IMR-90 (cell line): ENCODE measurements around the gene PRM2. TPM values are rescaled to one million over a fixed set of nuclear protein-coding genes. Genes with fewer than 3 reads are reported as not detected.

Source experiments
- ATAC-seq: fragments of 200-7000 bp; cut with Tn5 transposase; 2 replicates; pipeline ENCODE4 v1.9.1; 2020; ENCODE audit warnings: low read depth, mild to moderate bottlenecking, moderate library complexity
- BruUV-seq: library from RNA; stranded (reverse); fragments of 400-500 nt; replicated peaks from 2 replicates; lab custom pipeline; 2021; lab: Mats Ljungman, UMichigan
- CTCF ChIA-PET: fragments of 300-600 bp; formaldehyde crosslinking; extraction: SDS; loops from one replicate; lab custom pipeline; 2021; ENCODE audit warnings: antibody characterized with exemption; lab: Yijun Ruan, JAX
- POLR2A ChIA-PET: fragments of 300-600 bp; sonication (Branson Sonifier 250); formaldehyde crosslinking; loops from one replicate; lab custom pipeline; 2022; ENCODE audit warnings: antibody characterized with exemption; ENCODE audit not compliant: unreplicated experiment; lab: Charles Lee
- DNase-seq: peaks from one replicate; pipeline ENCODE4 v3.0.0; 2013
- H2AFZ ChIP-seq: replicated peaks from 2 replicates; pipeline ENCODE3; 2013; ENCODE audit warnings: low read length, mild to moderate bottlenecking; ENCODE audit not compliant: poor library complexity
- H2AK5ac ChIP-seq: 2 replicates; pipeline ENCODE4 v1.6.1; 2013; ENCODE audit warnings: low read depth, low read length, inconsistent platforms
- H2AK9ac ChIP-seq: replicated peaks from 2 replicates; pipeline ENCODE3; 2013; ENCODE audit warnings: mild to moderate bottlenecking, low read depth, low read length, moderate library complexity; ENCODE audit not compliant: poor library complexity
- H2BK120ac ChIP-seq: 2 replicates; pipeline ENCODE4 v1.6.1; 2013; ENCODE audit warnings: low read depth, low read length, inconsistent platforms
- H2BK15ac ChIP-seq: 3 replicates; pipeline ENCODE4 v1.6.1; 2013; ENCODE audit warnings: low read depth, low read length, inconsistent platforms
- H2BK20ac ChIP-seq: 2 replicates; pipeline ENCODE4 v1.6.1; 2013; ENCODE audit warnings: low read depth, mild to moderate bottlenecking, inconsistent platforms, low read length, moderate library complexity
- H2BK5ac ChIP-seq: 2 replicates; pipeline ENCODE4 v1.6.1; 2013; ENCODE audit warnings: mild to moderate bottlenecking, low read depth, low read length, inconsistent platforms; ENCODE audit not compliant: poor library complexity, severe bottlenecking
- H3K14ac ChIP-seq: replicated peaks from 2 replicates; pipeline ENCODE4 v1.6.1; 2013; ENCODE audit warnings: low read depth, low read length, inconsistent platforms
- H3K18ac ChIP-seq: 2 replicates; pipeline ENCODE4 v1.6.1; 2013; ENCODE audit warnings: low read depth, low read length, control low read depth
- H3K23ac ChIP-seq: 2 replicates; pipeline ENCODE4 v1.6.1; 2013; ENCODE audit warnings: low read depth, low read length, inconsistent platforms
- H3K27ac ChIP-seq: 2 replicates; pipeline ENCODE4 v1.5.1; 2013; ENCODE audit warnings: mild to moderate bottlenecking, control low read depth, low read length; ENCODE audit not compliant: insufficient read depth
- H3K27me3 ChIP-seq: 2 replicates; pipeline ENCODE4 v1.6.1; 2013; ENCODE audit warnings: low read length; ENCODE audit not compliant: control insufficient read depth, insufficient read depth
- H3K36me3 ChIP-seq: 2 replicates; pipeline ENCODE4 v1.6.1; 2013; ENCODE audit warnings: low read length, mixed read lengths; ENCODE audit not compliant: control insufficient read depth, insufficient read depth
- H3K4ac ChIP-seq: 2 replicates; pipeline ENCODE4 v1.6.1; 2013; ENCODE audit warnings: low read depth, low read length, inconsistent platforms
- H3K4me1 ChIP-seq: 2 replicates; pipeline ENCODE4 v1.6.1; 2013; ENCODE audit warnings: low read length, mixed read lengths; ENCODE audit not compliant: control insufficient read depth, insufficient read depth
- H3K4me2 ChIP-seq: 2 replicates; pipeline ENCODE4 v1.6.1; 2013; ENCODE audit warnings: low read depth, mild to moderate bottlenecking, control low read depth, low read length, moderate library complexity
- H3K4me3 ChIP-seq: 2 replicates; pipeline ENCODE4 v1.5.1; 2013; ENCODE audit warnings: low read depth, mild to moderate bottlenecking, control low read depth, low read length, moderate library complexity; ENCODE audit not compliant: insufficient read depth
- H3K56ac ChIP-seq: 2 replicates; pipeline ENCODE4 v1.6.1; 2013; ENCODE audit warnings: low read length, inconsistent platforms; ENCODE audit not compliant: insufficient read depth; ENCODE audit errors: extremely low read depth
- H3K79me1 ChIP-seq, 2 experiments: 2 replicates each; pipeline ENCODE4 v1.6.1; 2013; ENCODE audit warnings: low read length in 2 of 2, inconsistent platforms in 1 of 2, low read depth in 1 of 2
- H3K9ac ChIP-seq: 2 replicates; pipeline ENCODE4 v1.6.1; 2013; ENCODE audit warnings: low read depth, low read length, control low read depth
- H3K9me1 ChIP-seq: 2 replicates; pipeline ENCODE4 v1.6.1; 2013; ENCODE audit warnings: low read length, inconsistent platforms; ENCODE audit not compliant: insufficient read depth
- H3K9me3 ChIP-seq: 2 replicates; pipeline ENCODE4 v1.6.1; 2013; ENCODE audit warnings: low read length; ENCODE audit not compliant: control insufficient read depth, insufficient read depth
- H4K20me1 ChIP-seq: 2 replicates; pipeline ENCODE4 v1.6.1; 2013; ENCODE audit warnings: low read length, inconsistent platforms; ENCODE audit not compliant: insufficient read depth
- H4K5ac ChIP-seq: 2 replicates; pipeline ENCODE4 v1.6.1; 2013; ENCODE audit warnings: mild to moderate bottlenecking, low read depth, low read length, control low read depth
- H4K8ac ChIP-seq, 2 experiments: 2 replicates each; pipeline ENCODE4 v1.6.1; 2013; ENCODE audit warnings: low read depth in 2 of 2, low read length in 2 of 2, control low read depth in 1 of 2, inconsistent platforms in 1 of 2
- H4K91ac ChIP-seq: 2 replicates; pipeline ENCODE4 v1.6.1; 2013; ENCODE audit warnings: low read depth, low read length, inconsistent platforms; ENCODE audit not compliant: insufficient read depth
- BHLHE40 ChIP-seq: fragments of 150-350 bp; IDR thresholded peaks from 2 replicates; pipeline ENCODE4 v1.6.1; 2016; ENCODE audit warnings: mild to moderate bottlenecking, low read depth, low read length
- FOS ChIP-seq: fragments of 150-350 bp; IDR thresholded peaks from 2 replicates; pipeline ENCODE4 v1.6.1; 2016; ENCODE audit warnings: low read depth, low read length
- MAZ ChIP-seq: IDR thresholded peaks from 2 replicates; pipeline ENCODE4 v1.6.1; 2012; ENCODE audit warnings: low read depth, mild to moderate bottlenecking, low read length, improper control_type of control experiment, moderate library complexity, borderline replicate concordance
- NFE2L2 ChIP-seq: fragments of 150-350 bp; IDR thresholded peaks from 2 replicates; pipeline ENCODE4 v1.6.1; 2016; ENCODE audit warnings: low read depth, mild to moderate bottlenecking, low read length
- POLR2A ChIP-seq: IDR thresholded peaks from 2 replicates; pipeline ENCODE4 v1.6.1; 2012; ENCODE audit warnings: mild to moderate bottlenecking, low read depth, low read length
- RFX5 ChIP-seq: IDR thresholded peaks from 2 replicates; pipeline ENCODE4 v1.8.0; 2012; ENCODE audit warnings: low read depth, mild to moderate bottlenecking, low read length, moderate library complexity
- WGBS, 2 experiments: methylation state at CpG; one replicate each; pipeline versions ENCODE4 v1.1.5 to v1.1.7; 2013; ENCODE audit warnings: missing lambda C conversion rate in 2 of 2; ENCODE audit not compliant: insufficient read length in 1 of 2; ENCODE audit errors: extremely low coverage in 2 of 2; 5-methylcytosine and 5-hydroxymethylcytosine counted together
- dilution Hi-C: fragments of 300-500 bp; cut with HindIII; formaldehyde crosslinking; loops from one replicate; pipeline ENCODE4 v1.14.3; 2018; ENCODE audit warnings: low sequenced_read_pairs; ENCODE audit not compliant: unreplicated experiment
- in situ Hi-C: fragments of 300-500 bp; cut with MboI; formaldehyde crosslinking; loops from 3 replicates; pipeline ENCODE4 v1.14.3; 2019; ENCODE audit warnings: low sequenced_read_pairs, inconsistent platforms, mixed read lengths
- intact Hi-C: fragments of 100-400 bp; cut with micrococcal nuclease; formaldehyde crosslinking; loops from 2 replicates; pipeline ENCODE4 v1.10.0; 2022
- polyA plus RNA-seq, 3 experiments: library from polyadenylated mRNA; depleted of rRNA; stranded (reverse); fragments of >200 nt; gene quantifications; 2 replicates each; pipeline ENCODE4 v1.2.3, GENCODE V29; 2012; ENCODE audit warnings: low replicate concordance in 1 of 3
- total RNA-seq: library from RNA; depleted of rRNA; stranded (reverse); fragments of >200 nt; gene quantifications from 2 replicates; pipeline ENCODE4 v1.2.3, GENCODE V29; 2012
- TF ChIP-seq, protein P1 (sequence below): fragments of 150-350 bp; IDR thresholded peaks from 2 replicates; pipeline ENCODE4 v1.6.1; 2016; ENCODE audit warnings: low read depth, mild to moderate bottlenecking, low read length, moderate library complexity, borderline replicate concordance

The PRM2 gene
- total and polyA plus RNA-seq, 2 of the 4 experiments (the other 2 are of a cell fraction): not detected

DNA sequence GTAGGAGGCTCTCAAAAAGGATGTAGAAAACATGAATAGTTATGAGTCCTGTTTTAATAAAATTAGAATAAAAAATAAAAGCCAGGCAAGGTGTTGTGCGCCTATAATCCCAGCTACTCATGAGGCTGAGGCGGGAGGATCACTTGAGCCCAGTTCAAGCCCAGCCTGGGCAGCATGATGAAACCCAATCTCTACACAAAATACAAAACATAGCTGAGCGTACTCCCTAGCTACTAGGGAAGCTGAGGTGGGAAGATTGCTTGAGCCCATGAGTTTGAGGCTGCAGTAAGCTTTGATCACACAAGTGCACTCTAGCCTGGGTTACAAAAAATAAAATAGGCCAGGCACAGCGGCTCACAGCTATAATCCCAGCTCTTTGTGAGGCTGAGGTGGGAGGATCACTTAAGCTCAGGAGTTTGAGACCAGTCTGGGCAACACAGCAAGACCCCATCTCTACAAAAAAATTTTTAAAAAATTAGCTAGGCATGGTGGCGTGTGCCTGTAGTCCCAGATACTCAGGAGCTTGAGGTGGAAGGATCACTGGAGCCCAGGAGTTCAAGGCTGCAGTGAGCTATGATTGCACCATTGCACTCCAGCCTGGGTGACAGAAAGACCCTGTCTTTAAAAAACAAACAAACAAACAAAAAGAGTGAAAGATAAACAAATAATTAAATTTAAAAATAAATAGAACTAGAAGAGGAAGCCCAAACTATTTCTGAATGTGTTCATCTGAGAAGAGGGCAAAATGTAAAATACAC lies 22.0 kb upstream of the PRM2 start:
- Histone ChIP-seq H3K27me3 (no peaks in the 10 kb centered on the region), H2AFZ (no peak overlapping the region), H3K9me1 (no peaks in the 10 kb centered on the region), H3K4ac (no peak overlapping the region), H2BK120ac (no peak overlapping the region), H3K23ac (no peak overlapping the region), H3K9ac (no peak overlapping the region), H3K79me1 (no peaks in the 10 kb centered on the region), H4K20me1 (no peaks in the 10 kb centered on the region), H3K4me3 (no peak overlapping the region), H2BK15ac (no peak overlapping the region), H3K9me3 (no peaks in the 10 kb centered on the region), H3K4me2 (no peak overlapping the region), H3K4me1 (peaks cover 10% of the 10 kb centered on the region), H3K18ac (no peak overlapping the region), H2BK5ac (no peak overlapping the region), H4K91ac (no peak overlapping the region), H2AK5ac (no peak overlapping the region), H3K27ac (no peak overlapping the region), H2AK9ac (no peak overlapping the region), H3K56ac (no peak overlapping the region), H3K14ac (no peak overlapping the region), H2BK20ac (no peak overlapping the region), H3K36me3 (no peaks in the 10 kb centered on the region), H4K5ac (no peak overlapping the region), H4K8ac (no peak overlapping the region)
- no TSS peak for BruUV-seq
- ChIA-PET CTCF (interaction anchor here (0.6 kb wide), 1 partner anchor 37 kb away, joined by 3 read pairs; no protein-coding TSS in a partner anchor), POLR2A (no interaction called here)
- no CpG with 5 or more reads among the region's 5 CpGs for WGBS, 2 experiments
- in situ Hi-C loops (no loop called here), dilution Hi-C loops (no loop called here), intact Hi-C loops (loop anchor here (5.0 kb wide), 1 partner anchor 54 kb away; no protein-coding TSS in a partner anchor)
- DNase-seq (no peak), ATAC-seq (no peak)
- TF ChIP-seq POLR2A (no peak), FOS (no peak), NFE2L2 (no peak), BHLHE40 (no peak), MAZ (no peak), RFX5 (no peak)
- TF ChIP-seq, protein P1, sequence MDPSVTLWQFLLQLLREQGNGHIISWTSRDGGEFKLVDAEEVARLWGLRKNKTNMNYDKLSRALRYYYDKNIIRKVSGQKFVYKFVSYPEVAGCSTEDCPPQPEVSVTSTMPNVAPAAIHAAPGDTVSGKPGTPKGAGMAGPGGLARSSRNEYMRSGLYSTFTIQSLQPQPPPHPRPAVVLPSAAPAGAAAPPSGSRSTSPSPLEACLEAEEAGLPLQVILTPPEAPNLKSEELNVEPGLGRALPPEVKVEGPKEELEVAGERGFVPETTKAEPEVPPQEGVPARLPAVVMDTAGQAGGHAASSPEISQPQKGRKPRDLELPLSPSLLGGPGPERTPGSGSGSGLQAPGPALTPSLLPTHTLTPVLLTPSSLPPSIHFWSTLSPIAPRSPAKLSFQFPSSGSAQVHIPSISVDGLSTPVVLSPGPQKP: no peak
